ENCODE results near the gene IQGAP2.
A peak's percentile ranks its signal among the peaks of the same experiment; 100 is the strongest.
"Not testable (repeated sequence)": the region's sequence is repeated elsewhere in the genome, so short reads cannot be mapped to it uniquely, and the experiment has no call there.

The IQGAP2 gene

DNA sequence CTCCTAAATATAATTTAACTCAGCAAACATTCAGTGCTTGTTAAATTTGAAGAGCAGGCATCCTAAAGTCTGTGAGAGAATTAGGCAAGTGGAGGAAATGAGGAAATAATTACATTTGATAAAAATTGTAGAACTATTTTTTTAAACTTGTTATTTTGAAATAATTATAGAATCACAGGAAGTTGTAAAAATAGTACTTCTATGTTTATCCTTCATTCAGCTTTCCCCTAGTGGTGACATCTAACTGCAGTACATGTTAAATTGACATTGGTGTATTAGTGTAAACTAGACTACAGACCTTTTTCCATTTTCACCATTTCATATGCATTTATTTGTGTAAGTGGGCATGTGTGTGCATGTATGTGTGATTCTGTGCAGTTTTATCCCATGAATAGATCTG lies 168.5 kb downstream of the IQGAP2 start:
- DNase-seq (ENCODE audit: low spot score): no peak

DNA sequence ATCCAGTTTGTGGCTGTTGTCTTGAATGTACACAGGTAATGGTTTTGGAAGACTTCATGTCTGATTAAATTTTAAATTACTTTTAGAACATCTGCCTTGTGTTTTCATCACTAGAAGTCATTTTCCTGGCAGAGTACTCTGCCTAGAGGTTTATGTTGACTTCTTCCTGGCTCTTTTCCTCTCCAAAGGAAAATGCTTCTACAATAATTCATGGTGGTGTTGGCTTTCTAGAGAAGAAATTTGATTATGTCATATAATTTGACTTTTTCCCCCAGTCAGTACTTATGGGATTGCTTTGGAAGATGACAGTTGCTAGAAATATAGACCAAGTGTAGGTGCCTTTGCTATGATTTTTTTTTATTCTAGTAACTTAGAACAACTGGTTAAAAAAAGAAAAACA lies 173.4 kb downstream of the IQGAP2 start:
- no peak for DNase-seq (ENCODE audit: low spot score)

DNA sequence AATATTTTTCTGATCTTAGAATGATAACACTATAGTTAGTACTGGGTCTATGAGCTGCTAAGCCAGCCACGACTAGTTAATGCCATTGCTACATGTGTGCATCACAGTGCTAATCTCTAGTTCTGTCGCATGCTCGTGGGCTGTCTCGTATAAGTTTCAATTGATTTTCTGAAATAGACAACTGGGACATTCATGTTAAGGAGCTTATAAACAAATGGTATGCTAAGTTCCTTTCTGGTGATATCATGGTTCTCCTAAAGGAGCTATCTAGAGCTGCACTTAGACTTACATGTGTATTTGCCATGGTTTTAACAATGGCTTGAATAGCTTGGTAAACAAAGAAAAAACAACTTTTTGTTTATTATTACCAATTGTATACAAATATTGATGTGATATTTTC lies 173.9 kb downstream of the IQGAP2 start:
- DNase-seq (ENCODE audit: low spot score): no peak

DNA sequence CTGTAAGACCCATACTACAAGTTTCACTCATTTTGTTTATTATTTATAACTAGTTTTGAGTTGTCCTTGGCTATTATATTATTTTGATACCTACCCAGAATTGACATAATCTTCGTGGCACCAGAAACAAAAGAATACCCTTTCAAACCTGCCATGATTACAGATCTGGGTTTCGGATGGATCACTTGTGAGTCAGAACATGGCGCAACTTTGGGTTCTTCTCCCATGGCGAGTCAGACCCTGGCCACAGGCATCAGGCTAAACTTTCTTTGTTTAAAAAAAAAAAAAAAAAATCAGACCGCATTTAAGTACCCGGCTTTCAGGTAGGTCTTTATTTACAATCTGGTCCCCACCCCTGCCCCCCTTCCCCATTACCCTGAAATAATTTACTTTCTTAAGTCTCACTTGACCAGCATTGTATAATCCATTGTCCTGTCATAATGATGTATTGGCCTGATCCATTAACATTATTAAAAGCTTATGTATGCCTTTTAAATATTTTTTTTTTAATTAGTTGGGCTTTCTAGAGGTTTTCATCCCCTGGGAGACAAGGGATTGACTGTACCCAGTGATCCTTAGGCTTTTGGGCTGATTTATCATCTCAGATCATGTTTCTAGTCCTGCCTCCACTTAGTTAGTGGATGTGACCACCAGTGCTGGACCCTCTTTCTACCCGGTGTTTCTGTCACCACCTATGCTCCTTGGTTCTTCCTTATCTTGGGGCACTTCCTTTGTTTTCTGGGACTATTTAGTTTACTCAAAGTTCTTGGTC lies 176.3 kb downstream of the IQGAP2 start:
- no peak for DNase-seq (ENCODE audit: low spot score)

DNA sequence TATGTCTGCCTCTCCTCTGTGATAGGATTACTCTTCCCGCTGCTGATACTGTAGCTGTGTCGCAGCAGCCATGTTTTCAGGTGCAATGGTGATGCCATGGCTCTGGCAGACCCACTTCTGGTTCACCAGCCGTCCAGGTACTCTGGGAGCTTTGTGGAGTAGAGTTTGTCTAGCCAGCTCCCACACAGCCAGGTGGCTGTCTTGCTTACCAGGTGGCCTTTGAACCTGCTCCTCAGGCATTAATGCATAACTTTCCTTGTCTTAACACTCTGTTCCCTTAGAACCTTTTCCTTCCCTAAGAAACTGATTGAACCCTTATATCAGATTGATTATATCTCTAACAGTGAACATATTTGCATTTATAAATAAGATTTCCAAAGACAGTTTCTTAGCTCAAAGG lies 177.9 kb downstream of the IQGAP2 start:
- no peak for DNase-seq (ENCODE audit: low spot score)

DNA sequence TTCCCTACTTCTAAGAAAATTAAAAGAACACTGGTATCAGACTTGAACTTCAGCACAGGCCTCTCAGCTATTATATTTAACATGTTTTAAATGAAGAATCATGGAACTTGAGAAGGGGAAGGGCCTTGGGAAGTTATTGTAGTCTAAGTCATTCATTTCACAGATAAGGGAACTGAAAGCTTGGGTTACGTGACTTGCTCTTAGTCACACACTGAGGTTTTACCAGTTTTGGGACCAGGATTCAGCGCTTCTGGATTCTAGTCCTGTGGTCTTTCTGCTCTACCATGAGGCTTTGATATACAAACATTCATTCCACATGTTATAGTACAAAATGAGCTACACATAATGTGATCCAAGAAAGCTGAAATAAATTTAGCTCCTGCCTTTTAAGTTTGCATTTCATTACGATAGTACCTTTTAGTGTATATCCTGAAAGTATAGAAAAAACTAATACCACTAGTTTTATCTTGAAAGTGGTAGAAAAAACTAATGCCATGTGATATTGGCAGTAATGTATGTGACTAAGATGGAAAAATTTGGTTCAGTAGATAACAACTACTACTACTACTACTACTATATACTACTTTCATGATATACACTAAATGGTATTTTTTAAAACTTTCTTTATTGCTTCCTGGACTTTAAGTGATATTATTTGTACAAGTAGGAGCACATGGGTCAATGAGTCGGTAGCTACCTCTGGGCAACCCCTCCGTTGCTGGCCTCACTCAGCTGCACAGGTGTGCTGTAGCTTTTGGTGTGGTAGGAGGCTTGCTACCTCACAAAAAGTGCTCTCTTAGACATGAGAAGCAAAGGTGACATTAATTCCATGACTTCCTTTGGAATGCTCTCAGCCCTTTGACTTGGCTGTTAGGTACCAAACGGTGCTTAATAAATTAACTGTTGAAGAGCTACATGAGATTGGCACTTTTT lies 179.4 kb downstream of the IQGAP2 start:
- DNase-seq (ENCODE audit: low spot score): peak; percentile 47

DNA sequence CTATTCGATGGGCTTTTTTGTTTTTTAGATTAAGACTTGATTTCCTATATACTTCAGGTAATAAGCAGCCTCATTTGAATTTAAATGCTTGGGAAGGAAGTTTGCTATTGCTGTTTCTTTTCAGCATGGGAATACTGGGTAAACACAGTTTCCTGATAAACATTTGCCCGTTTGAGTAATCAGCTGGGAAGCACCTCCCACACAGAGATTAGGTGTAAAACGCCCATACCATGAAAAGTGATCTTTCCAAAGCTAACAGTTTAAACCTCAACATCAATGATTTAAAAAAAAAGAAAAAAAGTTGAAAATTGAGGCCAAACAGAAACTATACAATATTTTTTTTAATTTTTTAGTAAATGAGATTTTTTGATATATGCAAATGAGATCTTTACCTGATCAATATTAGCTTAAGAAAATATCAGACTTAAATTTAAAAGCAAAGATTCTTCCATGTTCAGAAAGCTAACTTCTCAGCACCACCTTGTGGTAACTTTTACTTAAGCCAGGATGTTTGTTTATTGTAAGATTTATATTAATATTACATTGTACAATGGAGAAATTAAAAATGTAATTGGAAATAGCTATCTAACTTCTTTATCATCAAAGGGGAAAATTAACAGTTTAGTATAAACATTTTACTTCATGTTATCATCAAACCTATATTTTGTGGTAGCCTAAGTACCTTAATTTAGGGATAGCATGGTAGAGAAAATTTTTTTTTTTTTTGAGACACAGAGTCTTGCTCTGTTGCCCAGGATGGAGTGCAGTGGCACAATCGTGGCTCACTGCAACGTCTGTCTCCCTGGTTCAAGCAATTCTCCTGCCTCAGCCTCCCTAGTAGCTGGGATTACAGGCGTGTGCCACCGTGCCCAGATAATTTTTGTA lies 180.3 kb downstream of the IQGAP2 start:
- DNase-seq (ENCODE audit: low spot score): peak; percentile 66

DNA sequence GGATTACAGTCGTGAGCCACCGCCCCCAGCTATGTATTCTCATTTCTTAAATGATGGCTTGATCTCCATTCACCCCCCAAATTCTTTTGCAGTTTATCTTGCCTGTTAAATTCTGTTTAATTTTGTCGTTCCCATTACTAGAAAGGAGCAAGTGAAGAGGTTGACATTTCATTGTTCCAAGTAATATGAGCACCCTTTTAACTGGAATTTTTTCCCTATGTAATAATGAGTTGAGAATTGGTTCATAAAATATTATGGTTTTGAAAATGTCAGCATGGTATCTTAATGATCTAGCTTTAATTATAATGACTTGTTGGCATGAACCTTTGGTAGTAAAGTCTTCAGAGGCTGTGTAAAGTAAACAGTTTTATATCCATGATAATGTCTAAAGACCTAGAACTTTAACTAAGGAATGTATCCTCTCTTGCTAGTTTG lies 182.7 kb downstream of the IQGAP2 start:
- no peak for DNase-seq (ENCODE audit: low spot score)

DNA sequence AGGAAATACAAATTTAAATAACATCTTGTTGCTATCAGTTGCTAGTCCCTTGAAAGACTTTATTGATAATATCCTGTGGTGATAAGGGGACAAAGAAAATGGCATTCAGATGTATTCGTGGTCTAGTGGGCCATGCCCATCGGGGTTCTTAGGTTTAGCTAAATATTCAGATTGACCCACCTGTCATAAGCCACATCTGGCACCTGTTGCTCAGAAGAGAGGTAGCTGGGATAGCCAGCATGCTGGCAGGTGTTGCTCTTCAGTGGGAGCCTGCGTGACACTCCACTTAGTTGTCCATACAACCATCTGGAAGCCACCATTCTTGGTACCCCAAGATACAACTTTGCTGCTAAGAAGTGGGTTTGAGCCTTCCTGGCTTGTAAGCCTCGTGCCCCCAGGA lies 183.4 kb downstream of the IQGAP2 start:
- DNase-seq (ENCODE audit: low spot score): no peak

DNA sequence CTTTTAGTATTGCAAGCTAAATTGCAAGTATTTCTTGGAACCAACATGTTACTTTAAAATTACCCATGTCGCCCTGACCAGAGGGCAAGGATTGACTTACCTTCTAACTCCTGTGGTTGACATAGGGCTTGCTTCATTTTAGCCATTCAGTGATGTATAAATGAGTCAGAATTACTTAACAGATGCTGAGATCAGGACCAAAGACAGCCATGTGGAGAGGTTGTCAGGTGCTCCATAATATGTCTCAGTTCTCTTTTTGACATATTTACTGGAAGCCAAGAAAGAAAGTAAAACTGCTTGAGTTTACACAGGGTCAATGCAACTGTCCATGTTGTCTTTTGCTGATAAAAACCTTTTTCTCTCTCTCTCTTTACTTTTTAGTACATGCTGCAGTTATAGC lies 186.9 kb downstream of the IQGAP2 start:
- DNase-seq (ENCODE audit: low spot score): no peak

DNA sequence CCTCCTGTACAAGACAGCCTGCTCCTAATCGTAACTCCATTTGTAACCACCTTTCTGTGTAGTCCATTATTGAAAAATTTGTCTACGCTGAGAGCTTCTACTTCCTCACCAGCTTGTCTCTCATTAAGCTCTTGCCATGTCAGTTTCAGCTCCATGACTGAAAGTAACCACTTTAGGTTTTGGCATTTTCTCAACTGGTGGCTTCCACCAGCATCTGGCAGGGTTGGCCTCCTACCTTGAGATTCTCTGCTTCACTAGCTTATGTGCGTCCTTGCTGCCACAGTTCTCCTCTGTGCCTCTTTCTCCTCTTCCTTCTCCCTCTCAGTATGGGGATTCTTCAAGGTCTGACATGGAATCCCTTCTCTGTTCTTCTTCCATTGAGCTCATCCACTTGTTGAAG lies 188.3 kb downstream of the IQGAP2 start:
- DNase-seq (ENCODE audit: low spot score): no peak

DNA sequence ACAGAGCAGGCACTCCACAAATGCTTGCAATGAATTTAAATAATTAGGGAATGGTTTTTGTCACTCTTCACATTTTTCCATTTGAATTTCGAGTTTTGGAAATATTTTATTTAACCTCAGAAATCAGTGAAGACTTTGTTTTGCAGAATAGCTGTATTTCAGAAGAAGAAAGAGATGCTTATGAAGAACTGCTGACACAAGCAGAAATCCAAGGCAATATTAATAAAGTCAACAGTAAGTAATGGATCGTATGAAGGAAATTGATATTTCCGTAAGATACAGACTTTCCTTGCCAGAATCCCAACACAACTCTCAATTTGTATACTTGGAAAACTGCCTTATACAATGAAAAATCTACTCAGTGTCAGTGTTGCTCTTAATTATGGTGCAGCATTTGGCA lies 189.6 kb downstream of the IQGAP2 start:
- DNase-seq (ENCODE audit: low spot score): no peak

DNA sequence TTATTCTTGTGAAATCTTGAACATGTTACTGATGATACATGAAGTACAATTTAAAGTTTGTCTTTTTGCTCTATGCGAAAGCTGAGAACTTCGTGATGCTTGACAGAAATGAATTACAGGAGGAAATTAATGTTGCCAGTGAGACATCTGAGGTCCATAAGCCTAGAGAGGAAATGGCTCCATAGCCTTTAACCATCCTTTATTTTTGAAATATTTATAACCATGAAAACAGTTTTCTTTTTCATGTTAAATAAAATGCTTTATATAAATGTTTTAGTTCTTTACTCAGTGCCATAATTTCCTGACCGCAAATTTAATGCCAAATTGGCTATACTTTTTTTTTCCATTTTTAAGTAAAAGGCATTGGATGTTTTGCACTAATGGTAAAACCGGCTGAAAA lies 191.0 kb downstream of the IQGAP2 start:
- DNase-seq (ENCODE audit: low spot score): no peak

DNA sequence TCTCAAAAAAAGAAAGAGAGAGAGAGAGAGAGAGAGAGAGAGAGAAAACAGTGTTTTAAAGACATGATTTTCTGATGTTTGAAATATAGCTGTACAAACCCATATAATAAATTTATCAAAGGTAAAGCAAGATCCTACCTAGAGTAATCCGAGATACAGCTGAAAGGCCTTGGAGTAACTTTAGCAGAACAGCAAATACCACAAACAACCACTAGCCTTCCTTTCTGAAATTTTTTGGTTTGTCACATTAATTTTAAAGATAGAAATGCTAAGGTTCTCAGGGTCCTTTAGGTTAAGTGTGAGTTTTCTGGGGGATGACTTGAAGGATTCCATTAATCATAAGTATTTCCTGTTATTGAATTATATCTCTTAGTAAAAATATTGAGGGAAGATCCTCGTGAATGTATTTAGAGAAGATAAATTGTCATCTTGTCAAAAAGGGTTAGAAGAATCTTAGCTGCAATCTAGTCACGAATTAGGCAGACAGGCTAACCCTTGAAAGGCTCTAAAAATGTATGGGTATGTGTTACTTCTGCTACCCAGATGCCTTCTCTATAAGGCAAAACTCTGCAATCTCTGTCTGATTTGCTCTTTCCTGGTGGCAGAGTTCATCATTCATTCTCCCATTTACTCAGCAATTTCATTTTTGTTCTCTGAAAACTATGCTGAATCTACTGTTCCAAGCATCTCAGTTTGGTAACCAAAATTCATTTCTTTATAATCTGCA lies 192.8 kb downstream of the IQGAP2 start:
- no peak for DNase-seq (ENCODE audit: low spot score)

DNA sequence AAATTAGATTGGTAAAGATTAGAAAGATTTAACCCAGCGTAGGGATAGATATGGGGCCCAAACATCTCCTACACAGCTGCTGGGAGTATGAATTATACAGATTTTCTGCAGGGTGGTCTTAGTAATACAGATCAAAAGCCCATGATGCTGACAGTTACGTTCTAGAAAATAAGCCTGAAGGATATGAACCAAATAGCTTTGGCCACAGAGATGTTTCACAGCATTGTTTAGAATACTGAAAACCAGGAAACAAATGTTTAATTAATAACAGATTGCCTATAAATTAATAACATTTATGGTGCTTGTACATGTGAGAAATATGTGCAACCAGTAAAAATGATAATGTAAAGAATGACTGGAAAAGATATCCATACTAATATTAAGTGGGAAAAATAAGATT lies 195.4 kb downstream of the IQGAP2 start:
- DNase-seq (ENCODE audit: low spot score): no peak

DNA sequence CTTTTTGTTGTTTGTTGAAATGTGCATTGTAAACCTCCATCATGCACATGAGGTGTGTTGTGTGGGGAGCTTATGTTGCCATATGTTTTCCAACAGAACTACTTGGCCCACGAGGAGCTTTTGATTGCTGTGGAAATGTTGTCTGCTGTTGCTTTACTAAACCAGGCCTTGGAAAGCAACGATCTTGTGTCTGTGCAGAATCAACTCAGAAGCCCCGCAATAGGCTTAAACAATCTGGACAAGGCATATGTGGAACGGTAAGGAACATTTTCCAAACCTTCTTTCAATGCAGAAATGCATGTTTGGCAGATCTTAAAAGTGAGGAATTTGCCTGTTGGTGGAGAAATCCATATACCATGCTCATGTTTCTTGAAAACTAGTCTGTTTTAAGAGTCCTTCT lies 197.6 kb downstream of the IQGAP2 start:
- no peak for DNase-seq (ENCODE audit: low spot score)

DNA sequence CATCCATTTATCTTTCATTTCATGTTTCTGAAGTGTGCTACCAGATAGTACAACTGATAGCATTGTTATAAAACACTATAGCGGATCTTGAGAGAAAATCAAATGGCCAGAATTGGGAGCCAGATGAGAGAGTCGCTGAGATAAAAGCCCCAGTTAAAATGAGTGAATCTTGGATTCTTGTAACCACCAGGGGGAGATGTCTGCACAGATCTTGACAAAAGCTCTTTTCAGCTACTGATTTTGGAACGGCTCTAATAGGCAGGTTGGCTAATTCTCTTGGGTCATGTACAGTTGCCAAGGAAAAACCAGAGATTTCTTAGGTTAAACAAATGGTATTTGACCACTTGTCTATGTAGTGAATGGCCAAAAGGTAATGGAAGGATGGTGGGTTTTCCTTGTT lies 198.4 kb downstream of the IQGAP2 start:
- DNase-seq (ENCODE audit: low spot score): peak; percentile 65

DNA sequence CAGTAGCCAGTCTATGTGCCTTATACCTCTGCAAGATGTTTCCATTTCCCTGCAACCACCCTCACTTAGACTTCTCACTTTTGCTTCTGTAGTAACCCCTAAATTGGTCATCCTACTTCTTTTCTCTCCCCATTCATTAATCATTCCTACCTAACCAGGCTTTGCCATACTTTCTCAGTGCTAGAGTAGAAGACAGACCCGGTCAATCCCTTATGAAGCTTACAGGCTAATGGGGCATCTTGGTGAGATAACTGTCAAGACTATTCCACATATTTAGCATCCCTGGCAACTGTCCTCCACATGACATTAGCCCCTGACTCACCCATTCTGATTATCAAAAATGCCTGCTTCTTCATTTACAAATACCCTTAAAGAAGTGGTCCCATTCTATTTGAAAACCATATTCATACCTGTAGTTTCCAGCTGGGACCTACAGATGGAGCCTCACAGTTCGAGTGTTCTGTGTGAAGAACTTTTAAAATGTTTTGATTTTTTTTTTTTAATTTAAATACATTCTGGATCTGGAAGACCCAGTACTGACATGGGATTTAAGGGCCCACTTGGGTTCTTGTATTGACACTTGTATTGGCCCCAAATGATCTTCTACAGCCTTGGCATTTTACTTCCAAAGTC lies 199.1 kb downstream of the IQGAP2 start:
- DNase-seq (ENCODE audit: low spot score): no peak

DNA sequence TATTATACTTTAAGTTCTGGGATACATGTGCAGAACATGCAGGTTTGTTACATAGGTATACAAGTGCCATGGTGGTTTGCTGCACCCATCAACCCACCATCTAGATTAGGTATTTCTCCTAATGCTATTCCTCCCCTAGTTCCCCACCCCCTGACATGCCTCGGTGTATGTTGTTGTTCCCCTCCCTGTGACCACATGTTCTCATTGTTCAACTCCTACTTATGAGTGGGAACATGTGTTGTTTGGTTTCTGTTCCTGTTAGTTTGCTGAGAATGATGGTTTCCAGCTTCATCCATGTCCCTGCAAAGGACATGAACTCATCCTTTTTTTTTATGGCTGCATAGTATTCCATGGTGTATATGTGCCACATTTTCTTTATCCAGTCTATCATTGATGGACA lies 200.9 kb downstream of the IQGAP2 start:
- not testable (repeated sequence) for DNase-seq (ENCODE audit: low spot score)

DNA sequence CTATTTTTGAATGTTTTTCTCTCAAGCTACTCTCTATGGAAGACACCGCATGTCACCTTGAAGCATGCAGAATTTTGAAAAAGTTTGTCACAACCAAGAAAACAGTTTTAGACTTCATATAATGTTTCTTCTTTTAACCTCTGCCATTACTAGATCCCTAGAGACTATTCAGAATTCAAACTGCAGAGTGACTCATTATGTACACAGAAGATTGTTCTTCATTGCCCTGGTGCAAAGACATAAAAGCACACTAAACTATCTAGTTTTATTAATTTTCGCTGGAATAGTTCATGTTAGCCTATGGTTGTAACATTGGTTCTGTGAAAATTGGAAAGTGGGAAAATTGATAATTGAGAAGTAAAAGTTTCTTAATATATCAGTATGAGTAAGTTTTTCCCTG lies 201.8 kb downstream of the IQGAP2 start:
- no peak for DNase-seq (ENCODE audit: low spot score)

DNA sequence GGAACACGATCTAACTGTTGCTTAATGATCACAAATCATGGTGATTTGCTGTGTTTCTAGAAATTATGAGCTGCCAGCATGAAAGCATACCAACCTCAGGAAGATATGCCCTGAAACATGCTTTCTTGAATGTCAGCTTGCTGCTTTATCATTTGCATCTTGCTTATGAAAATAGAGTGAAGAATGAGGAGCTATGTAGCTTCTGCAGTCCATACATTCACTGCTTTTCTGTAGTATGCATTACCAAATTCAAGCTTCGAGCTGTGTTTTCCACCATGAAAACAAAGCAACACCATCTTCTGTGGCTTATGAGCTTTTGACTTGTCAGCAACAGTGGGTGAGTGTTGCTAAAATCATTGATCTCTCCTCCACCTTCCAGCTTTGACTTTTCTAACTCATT lies 203.6 kb downstream of the IQGAP2 start:
- DNase-seq (ENCODE audit: low spot score): no peak

Measured in hematopoietic multipotent progenitor cell treated with erythropoietin and hydrocortisone succinate and interleukin-3 and kit ligand, for 17 days (in vitro differentiated cells).